ENCODE results near the gene SOCS7. TPM values are rescaled to one million over a fixed set of nuclear protein-coding genes. Genes with fewer than 3 reads are reported as not detected.

Gene SOCS7, protein sequence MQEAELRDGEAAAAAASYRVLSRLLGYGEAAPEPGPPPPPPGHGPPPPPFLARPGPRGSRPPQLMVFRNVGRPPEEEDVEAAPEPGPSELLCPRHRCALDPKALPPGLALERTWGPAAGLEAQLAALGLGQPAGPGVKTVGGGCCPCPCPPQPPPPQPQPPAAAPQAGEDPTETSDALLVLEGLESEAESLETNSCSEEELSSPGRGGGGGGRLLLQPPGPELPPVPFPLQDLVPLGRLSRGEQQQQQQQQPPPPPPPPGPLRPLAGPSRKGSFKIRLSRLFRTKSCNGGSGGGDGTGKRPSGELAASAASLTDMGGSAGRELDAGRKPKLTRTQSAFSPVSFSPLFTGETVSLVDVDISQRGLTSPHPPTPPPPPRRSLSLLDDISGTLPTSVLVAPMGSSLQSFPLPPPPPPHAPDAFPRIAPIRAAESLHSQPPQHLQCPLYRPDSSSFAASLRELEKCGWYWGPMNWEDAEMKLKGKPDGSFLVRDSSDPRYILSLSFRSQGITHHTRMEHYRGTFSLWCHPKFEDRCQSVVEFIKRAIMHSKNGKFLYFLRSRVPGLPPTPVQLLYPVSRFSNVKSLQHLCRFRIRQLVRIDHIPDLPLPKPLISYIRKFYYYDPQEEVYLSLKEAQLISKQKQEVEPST
- 8.9 and 17.3 TPM in 2 replicates for total RNA-seq

DNA sequence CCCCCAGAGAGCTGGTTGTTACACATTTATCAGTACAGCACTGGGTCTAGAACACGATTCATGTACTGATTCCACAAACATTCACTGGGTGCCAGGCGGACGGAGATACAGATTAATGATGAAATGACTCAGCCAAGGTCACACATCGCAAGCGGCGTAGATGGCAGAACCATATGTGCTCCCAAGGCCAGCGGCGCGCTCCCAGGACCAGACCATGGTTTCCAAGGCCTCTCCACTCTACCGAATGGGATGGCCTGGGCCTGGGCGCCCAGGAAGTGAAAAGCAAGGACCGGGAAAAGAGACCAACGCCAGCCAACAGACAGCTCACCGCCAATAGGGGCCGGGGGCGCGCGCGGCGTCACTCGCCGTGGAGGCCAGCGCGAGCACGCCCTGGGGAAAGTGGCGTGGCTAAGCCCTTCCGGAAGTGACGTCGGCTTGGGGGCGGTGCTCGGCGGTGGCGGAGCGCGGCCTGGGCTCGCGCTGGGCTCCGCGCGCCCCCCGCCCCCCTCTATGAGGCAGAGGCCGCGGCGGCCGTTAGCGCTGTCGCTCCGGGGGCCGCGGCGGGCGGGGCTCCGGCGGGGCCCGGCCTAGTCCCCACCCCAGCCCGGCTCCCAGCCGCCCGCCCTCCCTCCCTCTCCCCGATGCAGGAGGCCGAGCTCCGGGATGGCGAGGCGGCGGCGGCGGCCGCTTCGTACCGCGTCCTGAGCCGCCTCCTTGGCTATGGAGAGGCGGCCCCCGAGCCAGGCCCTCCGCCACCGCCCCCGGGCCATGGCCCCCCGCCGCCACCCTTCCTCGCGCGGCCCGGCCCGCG lies at the start of gene SOCS7:
Gene SOCS7, plus strand, starts transcription at position 433 of the 811 bp plus-strand sequence. Its CDS starts 209 bp downstream, at position 642.

DNA sequence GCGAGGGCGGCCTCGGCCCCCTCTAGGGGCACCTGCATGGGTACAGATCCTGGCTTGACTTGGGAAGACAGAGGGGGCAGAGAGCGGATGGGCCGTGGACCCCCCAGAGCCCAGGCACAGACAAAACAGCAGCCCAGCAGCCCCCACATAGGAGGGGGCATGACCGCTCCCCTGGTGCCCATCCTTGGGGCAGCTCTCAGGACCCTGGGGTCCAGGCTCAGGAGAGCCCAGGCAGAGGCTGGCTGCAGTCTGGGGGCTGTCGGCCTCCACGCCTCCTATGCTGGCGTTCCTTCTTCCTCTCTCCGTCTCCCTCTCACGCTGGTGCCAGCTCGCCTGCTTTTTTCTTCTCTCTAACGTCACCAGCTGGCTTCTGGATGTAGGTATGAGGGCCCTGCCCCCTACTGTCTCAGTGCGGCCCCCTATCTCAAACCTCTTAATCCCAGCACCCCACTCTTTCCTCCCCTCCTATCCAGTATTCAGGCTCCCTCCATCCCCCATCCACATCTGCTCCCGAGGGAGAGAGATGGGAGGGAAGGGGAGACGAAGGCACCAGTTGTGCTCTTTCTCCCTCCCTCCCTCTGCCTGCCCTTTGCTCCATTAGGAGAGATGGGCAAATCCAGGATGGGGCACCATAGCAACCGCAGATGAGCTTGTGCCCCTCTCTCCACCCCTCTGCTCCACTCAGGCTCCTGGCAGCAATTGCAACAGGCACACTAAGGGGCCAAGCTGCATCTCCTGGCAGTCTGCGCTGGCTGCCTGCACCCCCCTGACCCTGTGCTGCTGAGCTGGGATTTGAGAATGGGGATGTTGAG lies 7.8 kb upstream of the SOCS7 start, which contains the start of gene GPR179:
Gene GPR179, minus strand, starts transcription at position 349 of the 812 bp plus-strand sequence. Its CDS starts 167 bp downstream, at position 182.

DNA sequence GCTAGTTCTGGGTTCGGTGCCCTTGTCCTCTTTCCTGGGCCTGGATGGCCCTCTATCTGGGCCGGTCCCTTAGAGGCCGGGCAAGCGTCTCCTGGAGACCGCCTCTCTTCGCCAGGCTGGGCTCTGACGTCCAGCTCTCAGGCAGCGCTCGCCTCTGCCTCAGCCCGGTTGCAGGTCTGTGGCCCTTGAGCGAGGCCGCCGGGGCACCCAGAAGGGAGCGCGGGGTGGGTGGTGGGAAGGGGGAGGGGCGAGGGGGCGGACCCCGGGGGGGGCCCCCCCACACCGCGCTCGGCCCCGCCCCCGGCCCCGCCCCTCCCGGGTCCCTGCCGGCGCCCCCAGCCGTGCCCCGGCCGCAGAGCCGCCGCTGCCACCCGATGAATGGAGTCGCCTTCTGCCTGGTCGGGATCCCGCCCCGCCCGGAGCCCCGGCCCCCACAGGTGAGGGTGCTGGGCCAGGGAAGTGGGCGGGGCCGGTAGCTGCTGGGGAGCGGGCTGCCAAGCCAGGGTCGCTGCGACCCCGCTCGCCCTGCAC lies 76.5 kb downstream of the SOCS7 start, which contains the start of gene ARHGAP23:
Gene ARHGAP23, plus strand, starts transcription at position 353 of the 531 bp plus-strand sequence. Its CDS starts 22 bp downstream, at position 375.

Other genes starting within 250 kb of the SOCS7 start
- gene TBC1D3E, start 223.9 kb upstream of the SOCS7 start, total RNA-seq, result not detected in 2 replicates
- not detected in 2 replicates for gene TBC1D3, start 159.3 kb upstream of the SOCS7 start, total RNA-seq
- 34.9 and 41.2 TPM in 2 replicates for gene MRPL45, start 54.7 kb upstream of the SOCS7 start, total RNA-seq
- gene GPR179, start 7.9 kb upstream of the SOCS7 start, total RNA-seq, result not detected in 2 replicates
- gene ARHGAP23, start 76.6 kb downstream of the SOCS7 start, total RNA-seq, result 21.3 and 24.0 TPM in 2 replicates